Mucosa of descending colon (tissue), 3 donors: ENCODE data around the gene PHAF1. TPM values are rescaled to one million over a fixed set of nuclear protein-coding genes. Genes with fewer than 3 reads are reported as not detected.
A peak's percentile ranks its signal among the peaks of the same experiment; 100 is the strongest.

Experiments used
- ATAC-seq: fragments of 200-7000 bp; cut with Tn5 transposase; one replicate; pipeline ENCODE4 v1.9.1; 2020; ENCODE audit warnings: mild to moderate bottlenecking, moderate library complexity
- DNase-seq, 3 donors: peaks; one replicate each; pipeline ENCODE4 v3.0.0-alpha.2; 2020
- H3K36me3 ChIP-seq: fragments of 200-600 bp; one replicate; pipeline ENCODE4 v1.8.0; 2021; ENCODE audit warnings: low read depth, mild to moderate bottlenecking
- H3K4me1 ChIP-seq: fragments of 200-600 bp; one replicate; pipeline ENCODE4 v1.8.0; 2021; ENCODE audit warnings: low read depth, mild to moderate bottlenecking
- H3K4me3 ChIP-seq: fragments of 200-600 bp; one replicate; pipeline ENCODE4 v1.8.0; 2021; ENCODE audit warnings: mild to moderate bottlenecking
- H3K9me3 ChIP-seq: fragments of 200-600 bp; one replicate; pipeline ENCODE4 v1.8.0; 2021; ENCODE audit warnings: mild to moderate bottlenecking
- intact Hi-C, 2 donors: fragments of 100-400 bp; cut with DNase I in 1 of 2; cut with micrococcal nuclease in 1 of 2; formaldehyde crosslinking; loops; one replicate each; pipeline versions ENCODE4 v1.11.0 to v1.11.1; 2022; cut with DNase I, micrococcal nuclease
- total RNA-seq, 3 donors: library from RNA; stranded (reverse); fragmentation: NEBNext Ultra II Directional in 2 of 3; extraction: Animal tissue kit (Norgen Biotek cat#: 25700) in 2 of 3; gene quantifications; one replicate each; pipeline versions ENCODE4 v1.2.1 to v1.2.4, GENCODE V29; 2021 to 2023
- TF ChIP-seq, protein P1 (sequence below): fragments of 200-600 bp; IDR thresholded peaks from one replicate; pipeline ENCODE4 v1.8.0; 2022; ENCODE audit warnings: antibody characterized with exemption, mild to moderate bottlenecking
- donor health status: DM: no; HTN: no; CAD: no; lungs with moderate emphysema.
- donor health status: DM: no; HTN: no; CAD: no.
- donor health status: DM: no; HTN: yes; CAD: no.

Gene PHAF1
- total RNA-seq, 3 donors from 2014 or later = 13.3 to 15.7 (median 13.6) TPM

- no peak for DNase-seq
- intact Hi-C loops = no loop called here
These were observed 11.1 kb upstream of the PHAF1 start for GRCh38 chr16:67098599-67098998.

GRCh38 chr16:67100569-67101310, 9.0 kb upstream of the PHAF1 start:
- no peak overlapping the region for H3K4me3 ChIP-seq
- TF ChIP-seq, protein P1, sequence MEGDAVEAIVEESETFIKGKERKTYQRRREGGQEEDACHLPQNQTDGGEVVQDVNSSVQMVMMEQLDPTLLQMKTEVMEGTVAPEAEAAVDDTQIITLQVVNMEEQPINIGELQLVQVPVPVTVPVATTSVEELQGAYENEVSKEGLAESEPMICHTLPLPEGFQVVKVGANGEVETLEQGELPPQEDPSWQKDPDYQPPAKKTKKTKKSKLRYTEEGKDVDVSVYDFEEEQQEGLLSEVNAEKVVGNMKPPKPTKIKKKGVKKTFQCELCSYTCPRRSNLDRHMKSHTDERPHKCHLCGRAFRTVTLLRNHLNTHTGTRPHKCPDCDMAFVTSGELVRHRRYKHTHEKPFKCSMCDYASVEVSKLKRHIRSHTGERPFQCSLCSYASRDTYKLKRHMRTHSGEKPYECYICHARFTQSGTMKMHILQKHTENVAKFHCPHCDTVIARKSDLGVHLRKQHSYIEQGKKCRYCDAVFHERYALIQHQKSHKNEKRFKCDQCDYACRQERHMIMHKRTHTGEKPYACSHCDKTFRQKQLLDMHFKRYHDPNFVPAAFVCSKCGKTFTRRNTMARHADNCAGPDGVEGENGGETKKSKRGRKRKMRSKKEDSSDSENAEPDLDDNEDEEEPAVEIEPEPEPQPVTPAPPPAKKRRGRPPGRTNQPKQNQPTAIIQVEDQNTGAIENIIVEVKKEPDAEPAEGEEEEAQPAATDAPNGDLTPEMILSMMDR = no peak
- H3K36me3 ChIP-seq = no peaks in the 10 kb centered on the region
- no peaks in the 10 kb centered on the region for H3K9me3 ChIP-seq
- peaks cover 13% of the 10 kb centered on the region for H3K4me1 ChIP-seq
- no peak for ATAC-seq
- no peak for DNase-seq
- intact Hi-C loops = no loop called here

More at GRCh38 chr16:67098599-67098998, 11.1 kb upstream of the PHAF1 start:
- H3K9me3 ChIP-seq = no peaks in the 10 kb centered on the region
- no peaks in the 10 kb centered on the region for H3K4me1 ChIP-seq
- TF ChIP-seq, protein P1 = no peak
- no peak for ATAC-seq
- no peak overlapping the region for H3K4me3 ChIP-seq
- no peaks in the 10 kb centered on the region for H3K36me3 ChIP-seq

GRCh38 chr16:67101311-67102082, 8.2 kb upstream of the PHAF1 start:
- DNase-seq (no peak), ATAC-seq (no peak)
- Histone ChIP-seq H3K4me1 (peaks cover 13% of the 10 kb centered on the region), H3K9me3 (no peaks in the 10 kb centered on the region), H3K36me3 (no peaks in the 10 kb centered on the region), H3K4me3 (no peak overlapping the region)
- TF ChIP-seq, protein P1 = no peak
- intact Hi-C loops = no loop called here

GRCh38 chr16:67104061-67104460, 5.7 kb upstream of the PHAF1 start:
- Histone ChIP-seq H3K9me3 (no peaks in the 10 kb centered on the region), H3K4me1 (peaks cover 13% of the 10 kb centered on the region), H3K36me3 (no peaks in the 10 kb centered on the region), H3K4me3 (no peak overlapping the region)
- TF ChIP-seq, protein P1 = no peak
- intact Hi-C loops = no loop called here
- DNase-seq (peak in 1 of 3 donors; percentile 28), ATAC-seq (peak; percentile 61)

DNA sequence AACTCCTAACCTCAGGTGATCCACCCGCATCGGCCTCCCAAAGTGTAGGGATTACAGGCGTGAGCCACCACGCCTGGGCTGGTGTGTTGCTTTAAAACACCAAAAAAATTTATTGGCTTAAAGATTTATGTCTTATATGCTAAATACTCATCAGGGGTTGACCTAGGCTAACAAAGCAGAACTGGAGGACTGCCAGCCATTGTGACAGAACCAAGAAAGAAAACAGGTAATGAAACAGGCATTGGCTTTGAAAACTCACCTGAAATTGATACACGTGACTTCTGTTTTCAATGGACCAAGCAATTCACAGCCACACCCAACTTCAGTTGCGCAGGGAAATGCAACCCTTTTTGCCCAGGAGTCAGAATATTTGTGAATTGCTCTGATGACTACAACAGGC, 4.9 kb upstream of the PHAF1 start:
- DNase-seq = peak in 2 of 3 donors; percentile 33 to 81
- peaks cover 13% of the 10 kb centered on the region for H3K4me1 ChIP-seq
- H3K4me3 ChIP-seq = no peak overlapping the region
- peak; percentile 38 for ATAC-seq
- H3K36me3 ChIP-seq = no peaks in the 10 kb centered on the region
- no peaks in the 10 kb centered on the region for H3K9me3 ChIP-seq
- intact Hi-C loops = no loop called here
- TF ChIP-seq, protein P1 = no peak
